Islet precursor cell (in vitro differentiated cells): ENCODE data around the gene MAZ.
"Not testable (repeated sequence)": the region's sequence is repeated elsewhere in the genome, so short reads cannot be mapped to it uniquely, and the experiment has no call there.

Source experiments
- DNase-seq: peaks from one replicate; pipeline ENCODE4 v3.0.0-alpha.2; 2018

MAZ gene

DNA sequence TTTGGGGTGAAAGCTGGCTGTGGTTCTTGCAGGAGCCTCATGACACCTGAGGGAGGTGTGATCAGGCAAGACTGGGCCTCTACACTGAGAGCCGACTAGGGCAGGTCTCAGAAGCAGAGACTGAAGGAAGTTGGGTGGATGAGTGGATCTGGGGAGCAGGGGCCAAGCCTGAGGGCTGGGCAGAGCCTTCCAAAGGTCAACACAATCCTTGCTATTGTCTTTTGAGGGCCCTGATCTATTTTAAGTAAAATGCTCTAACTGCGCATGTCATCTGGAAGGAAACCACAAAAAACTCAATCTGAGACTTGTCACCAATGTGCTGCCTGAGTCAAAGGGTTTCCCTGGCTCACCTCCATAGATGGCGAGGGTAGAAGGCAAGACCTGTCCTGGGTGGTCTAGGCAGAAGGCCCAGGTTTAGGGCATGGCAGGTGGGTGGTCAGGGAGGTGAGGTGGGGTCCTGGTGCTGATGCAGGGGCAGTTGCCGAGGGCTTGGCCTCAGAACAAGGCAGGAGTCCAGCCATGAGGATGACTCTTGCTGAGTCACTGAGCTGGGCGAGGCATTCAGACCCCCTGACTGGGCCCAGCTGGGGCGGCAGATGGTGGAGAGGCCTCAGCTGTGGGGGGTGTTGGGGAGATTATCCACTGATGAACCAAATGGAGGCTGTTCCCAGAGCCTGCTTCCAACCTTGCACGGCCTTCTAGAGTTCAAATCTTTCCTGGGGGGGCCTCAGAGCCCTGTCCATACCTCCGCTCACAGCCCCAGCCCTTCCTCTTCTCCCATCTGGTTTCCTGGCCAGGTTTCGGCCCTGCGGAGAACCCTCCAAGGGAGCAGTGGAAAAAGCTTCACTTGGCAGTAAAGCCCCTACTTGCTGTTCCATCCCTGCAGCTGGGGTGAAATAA, 19.1 kb downstream of the MAZ start:
- DNase-seq = peak; percentile 66

DNA sequence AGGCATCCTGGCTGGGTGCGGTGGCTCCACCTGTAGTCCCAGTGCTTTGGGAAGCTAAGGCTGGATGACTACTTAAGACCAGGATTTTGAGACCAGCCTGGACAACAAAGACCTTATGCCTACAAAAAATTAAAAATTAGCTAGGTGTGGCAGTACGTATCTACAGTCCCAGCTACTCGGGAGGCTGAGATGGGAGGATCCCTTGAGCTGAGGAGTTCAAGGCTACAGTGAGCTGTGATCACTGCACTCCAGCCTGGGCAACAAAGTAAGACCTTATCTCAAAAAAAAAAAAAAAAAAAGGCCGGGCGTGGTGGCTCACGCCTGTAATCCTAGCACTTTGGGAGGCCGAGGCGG, 20.0 kb downstream of the MAZ start:
- no peak for DNase-seq

DNA sequence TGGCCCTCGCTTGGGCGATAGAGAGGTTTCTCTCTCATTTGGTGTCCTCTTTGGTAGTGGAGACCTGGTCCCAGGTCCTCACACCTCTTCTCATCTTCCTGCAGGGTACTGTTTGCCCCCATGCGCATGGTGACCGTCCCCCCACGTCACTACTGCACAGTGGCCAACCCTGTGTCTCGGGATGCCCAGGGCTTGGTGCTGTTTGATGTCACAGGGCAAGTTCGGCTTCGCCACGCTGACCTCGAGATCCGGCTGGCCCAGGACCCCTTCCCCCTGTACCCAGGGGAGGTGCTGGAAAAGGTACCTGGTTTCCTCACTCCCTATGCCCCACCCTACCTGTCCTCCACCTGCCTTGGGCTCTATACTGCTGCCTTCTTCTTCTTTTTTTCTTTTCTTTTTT, 24.4 kb downstream of the MAZ start:
- no peak for DNase-seq

DNA sequence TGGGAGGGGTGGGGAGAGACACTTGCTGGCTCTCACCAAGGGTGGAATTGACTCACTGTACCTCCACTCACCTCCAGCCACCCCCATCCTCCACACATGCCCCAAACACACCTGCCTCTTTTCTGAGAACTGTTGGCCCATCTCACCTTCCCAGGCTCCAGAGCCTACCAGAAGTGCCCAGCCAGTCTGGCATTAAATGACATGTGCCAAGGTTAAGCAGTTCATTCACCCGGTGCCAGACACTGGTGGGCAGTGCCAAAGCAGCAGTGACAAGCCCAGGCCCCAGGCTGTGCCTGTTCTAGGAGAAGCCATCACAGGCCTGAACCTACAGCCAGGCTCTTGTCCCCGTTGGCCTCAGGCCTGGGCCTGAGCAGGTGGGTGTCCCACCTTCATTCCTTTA, 25.2 kb downstream of the MAZ start:
- DNase-seq = no peak

DNA sequence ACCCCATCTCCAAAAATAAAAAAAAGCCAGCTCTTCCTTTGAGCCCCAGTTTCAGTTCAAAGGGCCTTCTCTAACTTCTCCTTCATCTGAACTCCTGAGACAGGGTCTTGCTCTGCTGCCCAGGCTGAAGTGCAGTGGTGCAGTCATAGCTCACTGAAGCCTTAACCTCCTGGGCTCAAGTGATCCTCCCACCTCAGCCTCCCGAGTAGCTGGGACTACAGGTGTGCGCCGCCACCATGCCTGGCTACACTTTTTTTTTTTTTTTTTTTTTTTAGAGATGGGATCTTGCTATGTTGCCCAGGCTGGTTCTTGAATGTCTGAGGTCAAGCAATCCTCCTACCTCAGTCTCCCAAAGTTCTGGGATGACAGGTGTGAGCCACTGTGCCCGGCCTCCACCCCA, 26.9 kb downstream of the MAZ start:
- DNase-seq = not testable (repeated sequence)

DNA sequence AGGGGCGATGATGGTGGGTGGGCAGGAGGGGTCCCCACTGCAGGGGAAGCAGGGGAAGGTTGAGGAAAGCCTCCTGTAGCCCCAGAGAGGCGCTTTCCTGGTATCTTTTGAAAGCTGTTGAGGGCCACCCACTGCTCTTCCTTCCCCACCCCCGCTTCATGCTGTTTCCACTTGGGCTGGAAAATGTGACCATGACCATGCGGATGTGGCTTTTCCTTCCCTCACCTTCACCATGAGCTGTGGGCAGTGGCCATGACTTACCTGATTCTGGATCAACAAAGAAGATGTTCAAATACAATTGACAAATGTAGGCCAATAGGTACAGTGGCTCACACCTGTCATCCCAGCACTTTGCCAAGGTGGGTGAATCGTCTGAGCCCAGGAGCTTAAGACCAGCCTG, 27.8 kb downstream of the MAZ start:
- DNase-seq = no peak

DNA sequence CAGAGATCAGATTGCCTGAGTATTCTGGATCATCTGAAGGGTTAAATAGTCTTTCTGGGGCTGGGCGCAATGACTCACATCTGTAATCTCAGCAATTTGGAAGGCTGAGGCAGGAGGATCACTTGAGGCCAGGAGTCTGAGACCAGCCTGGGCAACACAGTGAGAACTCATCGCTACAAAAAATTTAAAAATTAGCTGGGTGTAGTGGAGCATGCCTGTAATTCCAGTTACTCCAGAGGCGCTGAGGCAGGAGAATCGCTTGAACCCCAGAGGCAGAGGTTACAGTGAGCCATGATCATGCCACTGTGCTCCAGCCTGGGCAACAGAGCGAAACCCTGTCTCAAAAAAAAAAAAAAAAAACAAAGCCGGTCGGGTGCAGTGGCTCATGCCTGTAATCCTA, 29.6 kb downstream of the MAZ start:
- DNase-seq = no peak

DNA sequence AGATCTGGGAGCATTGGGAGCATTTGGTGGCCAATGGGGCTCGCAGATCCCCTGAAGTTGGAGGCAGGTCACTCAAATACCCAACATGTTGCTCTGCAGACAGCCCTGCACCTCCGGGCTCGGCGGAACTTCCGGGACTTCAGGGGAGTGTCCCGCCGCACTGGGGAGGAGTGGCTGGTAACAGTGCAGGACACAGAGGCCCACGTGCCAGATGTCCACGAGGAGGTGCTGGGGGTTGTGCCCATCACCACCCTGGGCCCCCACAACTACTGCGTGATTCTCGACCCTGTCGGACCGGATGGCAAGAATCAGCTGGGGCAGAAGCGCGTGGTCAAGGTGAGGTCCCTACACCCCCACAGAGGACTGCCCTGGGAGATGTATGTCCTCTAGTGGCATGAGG, 30.3 kb downstream of the MAZ start:
- DNase-seq = no peak

DNA sequence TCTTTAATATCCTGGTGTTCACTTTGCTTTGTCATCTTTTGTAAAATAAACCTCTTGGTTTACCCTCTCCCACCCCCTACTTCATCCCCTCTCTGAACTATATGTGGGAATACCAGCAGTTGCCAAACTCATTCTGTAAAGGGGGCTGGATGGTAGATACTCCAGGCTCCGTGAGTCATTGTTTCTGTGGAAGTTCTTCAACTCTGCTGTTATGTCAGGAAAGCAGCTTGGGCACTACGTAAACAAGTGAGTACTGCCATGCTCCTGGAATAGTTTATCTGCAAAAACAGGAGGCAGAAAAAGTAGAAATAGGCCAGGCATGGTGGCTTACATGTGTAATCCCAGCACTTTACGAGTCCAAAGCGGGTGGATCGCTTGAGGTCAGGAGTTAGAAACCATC, 31.5 kb downstream of the MAZ start:
- no peak for DNase-seq

DNA sequence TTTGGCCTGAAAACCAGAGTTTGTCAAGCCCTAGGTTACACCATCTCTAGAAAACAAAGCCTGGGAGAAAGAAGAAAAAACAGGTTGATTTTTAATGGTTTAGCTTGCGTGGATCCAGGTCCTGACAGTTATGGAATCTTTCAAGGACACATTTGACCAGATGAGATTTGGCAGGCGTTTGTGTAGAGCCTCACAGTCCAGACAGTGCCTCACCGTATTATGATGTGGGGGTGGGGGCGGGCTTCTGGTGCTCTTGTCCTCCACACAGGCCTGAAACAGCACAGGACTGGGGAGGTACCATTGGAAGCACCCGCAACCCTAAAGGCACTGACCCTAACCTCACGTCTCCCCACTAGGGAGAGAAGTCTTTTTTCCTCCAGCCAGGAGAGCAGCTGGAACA, 33.5 kb downstream of the MAZ start:
- no peak for DNase-seq

DNA sequence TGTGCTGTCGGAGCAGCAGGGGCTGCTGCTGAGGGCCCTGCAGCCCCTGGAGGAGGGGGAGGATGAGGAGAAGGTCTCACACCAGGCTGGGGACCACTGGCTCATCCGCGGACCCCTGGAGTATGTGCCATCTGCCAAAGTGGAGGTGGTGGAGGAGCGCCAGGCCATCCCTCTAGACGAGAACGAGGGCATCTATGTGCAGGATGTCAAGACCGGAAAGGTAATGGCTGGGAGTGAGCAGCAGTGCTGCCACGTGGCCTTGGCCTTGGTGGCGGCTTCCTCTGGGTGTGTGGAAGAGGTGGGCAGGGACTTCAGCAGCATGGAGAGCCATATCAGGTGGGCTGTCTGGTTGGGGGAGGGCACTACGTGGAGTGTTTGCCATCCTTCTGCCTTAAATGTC, 33.9 kb downstream of the MAZ start:
- DNase-seq = no peak

DNA sequence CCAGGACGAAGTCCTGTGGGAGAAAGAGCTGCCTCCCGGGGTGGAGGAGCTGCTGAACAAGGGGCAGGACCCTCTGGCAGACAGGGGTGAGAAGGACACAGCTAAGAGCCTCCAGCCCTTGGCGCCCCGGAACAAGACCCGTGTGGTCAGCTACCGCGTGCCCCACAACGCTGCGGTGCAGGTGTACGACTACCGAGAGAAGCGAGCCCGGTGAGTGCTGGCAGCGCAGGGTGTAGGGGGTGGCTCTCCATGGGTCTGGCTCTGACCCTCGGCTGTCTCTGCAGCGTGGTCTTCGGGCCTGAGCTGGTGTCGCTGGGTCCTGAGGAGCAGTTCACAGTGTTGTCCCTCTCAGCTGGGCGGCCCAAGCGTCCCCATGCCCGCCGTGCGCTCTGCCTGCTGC, 35.3 kb downstream of the MAZ start:
- no peak for DNase-seq

DNA sequence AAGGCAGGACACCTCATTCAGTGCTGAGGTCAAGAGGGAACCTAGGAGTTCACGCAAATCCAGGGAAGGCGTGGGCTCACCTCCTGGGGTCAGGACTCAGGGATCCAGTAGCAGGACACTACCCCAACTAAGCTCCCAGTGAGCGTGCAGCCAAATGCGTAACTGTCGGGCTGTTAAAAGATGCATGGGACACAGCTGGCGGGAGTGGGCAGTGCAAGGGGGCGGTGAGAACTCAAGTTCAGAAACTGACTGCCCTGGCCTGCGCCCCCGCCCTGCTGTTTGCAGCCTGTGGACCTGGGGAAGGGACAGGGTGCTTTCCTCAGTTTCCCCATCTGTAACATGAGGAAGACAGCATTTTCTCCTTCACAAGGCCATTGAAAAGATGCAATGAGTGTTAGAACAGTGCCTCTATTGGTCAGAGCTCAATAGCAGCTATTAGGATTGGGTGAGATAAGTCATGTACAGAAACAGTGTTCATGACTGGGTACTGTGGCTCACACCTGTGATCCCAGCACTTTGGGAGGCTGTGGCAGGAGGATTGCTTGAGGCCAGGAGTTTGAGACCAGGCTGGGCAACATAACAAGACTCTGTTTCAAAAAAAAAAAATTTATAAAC, 36.5 kb downstream of the MAZ start:
- no peak for DNase-seq

DNA sequence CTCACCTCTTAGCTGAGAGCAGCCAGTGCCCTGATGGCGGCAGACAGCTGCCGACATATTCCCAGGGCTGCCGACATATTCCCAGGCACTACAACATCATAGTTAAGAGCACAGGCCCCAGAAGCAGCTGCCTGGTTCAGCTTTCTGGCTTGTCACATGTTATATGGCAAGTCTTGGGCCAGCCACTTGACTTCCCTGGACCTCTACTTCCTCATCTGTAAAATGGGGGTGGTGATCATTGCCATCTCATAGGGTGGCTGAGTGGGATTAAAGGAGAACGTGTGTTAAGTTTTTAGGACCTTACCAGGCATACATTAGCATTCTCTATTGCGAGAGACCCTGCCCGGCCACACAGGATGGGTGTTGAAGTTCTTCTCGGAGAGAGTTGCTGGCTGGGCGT, 37.6 kb downstream of the MAZ start:
- DNase-seq = no peak

DNA sequence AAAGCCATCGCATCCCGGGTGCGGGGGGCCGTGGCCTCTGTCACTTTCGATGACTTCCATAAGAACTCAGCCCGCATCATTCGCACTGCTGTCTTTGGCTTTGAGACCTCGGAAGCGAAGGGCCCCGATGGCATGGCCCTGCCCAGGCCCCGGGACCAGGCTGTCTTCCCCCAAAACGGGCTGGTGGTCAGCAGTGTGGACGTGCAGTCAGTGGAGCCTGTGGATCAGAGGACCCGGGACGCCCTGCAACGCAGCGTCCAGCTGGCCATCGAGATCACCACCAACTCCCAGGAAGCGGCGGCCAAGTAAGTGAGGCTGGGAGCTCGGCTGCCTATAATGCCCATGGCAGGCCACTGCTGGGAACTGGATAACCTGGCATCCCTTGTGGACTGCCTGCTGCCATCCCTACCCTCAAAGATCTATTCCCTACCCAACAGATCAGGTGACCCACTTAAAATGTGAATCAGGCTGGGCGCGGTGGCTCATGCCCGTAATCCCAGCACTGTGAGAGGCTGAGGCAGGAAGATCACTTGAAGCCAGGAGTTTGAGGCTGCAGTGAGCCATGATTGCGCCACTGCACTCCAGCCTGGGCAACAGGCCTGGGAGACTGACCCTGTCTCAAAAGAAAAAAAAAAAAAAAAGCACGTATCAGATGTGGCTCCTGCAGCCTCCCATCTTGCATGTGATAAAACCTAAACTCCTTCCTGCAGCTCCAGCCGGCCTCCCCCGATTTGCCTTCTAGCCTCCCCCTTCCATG, 38.4 kb downstream of the MAZ start:
- no peak for DNase-seq

DNA sequence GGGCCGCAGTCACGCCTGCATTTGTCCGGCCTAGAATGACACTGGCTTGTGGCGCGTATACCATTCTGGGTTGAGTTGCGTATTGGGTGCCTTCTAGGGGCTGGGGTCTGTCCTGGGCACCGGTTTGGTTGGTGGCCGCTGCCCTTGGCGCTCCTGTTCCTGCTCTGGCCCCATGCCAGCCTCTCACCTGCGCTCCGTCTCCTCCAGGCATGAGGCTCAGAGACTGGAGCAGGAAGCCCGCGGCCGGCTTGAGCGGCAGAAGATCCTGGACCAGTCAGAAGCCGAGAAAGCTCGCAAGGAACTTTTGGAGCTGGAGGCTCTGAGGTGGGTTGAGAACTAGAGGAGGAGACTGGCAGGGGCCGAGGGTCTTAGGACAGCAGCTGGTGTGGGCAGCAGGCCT, 39.3 kb downstream of the MAZ start:
- DNase-seq = no peak

DNA sequence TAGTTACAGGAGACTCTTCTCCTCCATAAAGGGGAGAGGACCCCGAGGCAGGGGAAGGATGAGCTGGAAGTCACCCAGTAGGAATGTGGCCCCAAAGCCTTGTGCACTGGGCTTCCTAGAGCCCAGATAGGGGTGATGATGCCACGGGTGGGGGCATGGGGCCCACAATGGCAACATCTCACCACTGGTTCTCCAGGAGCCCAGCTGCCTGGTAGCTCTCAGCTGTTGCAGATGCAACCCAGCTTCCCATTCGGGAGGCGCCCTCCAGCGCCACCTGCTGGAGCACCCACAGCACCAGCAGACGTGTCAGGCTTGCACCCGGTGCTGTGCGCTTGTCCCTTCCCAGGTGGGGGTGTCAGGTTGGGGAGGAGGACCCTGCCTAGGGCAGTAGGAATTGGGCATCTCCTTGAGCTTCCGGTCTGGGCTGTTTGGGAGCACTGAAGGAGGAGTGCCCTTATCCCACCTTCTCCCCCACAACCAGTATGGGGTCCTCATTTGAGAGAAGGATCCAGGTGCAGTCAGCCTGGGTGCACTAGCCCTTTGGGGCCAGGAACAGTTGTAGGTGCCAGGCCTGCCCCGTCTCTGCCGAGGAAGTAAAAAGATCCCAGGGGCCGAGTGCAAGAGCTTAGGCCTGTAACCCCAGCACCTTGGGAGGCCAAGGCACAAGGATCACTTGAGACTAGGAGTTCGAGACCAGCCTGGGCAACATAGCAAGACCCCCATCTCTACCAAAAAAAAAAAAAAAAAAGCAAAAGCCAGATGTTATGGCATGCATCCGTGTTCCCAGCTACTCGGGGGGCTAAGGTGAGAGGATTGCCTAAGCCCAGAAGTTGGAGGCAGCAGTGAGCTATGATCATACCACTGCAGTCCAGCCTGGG, 42.3 kb downstream of the MAZ start:
- DNase-seq = peak; percentile 80

DNA sequence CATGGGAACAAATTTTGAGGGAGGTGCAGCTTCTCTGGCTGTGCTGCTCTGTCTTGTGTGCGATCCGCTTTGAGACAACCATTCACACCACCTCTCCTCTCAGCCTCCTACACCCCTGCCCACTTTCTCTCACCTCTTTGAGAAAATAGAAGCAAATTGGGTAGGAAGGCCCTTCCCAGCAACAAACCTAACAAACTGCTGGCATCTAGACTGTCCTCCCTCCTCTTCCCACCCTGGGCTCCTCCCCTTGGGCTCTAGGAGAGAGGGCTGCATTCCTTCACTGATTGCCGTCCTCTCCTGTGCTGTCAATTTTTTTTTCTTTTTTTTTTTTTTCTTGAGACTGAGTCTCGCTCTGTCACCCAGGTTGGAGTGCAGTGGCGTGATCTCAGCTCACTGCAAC, 43.2 kb downstream of the MAZ start:
- DNase-seq = peak; percentile 88

DNA sequence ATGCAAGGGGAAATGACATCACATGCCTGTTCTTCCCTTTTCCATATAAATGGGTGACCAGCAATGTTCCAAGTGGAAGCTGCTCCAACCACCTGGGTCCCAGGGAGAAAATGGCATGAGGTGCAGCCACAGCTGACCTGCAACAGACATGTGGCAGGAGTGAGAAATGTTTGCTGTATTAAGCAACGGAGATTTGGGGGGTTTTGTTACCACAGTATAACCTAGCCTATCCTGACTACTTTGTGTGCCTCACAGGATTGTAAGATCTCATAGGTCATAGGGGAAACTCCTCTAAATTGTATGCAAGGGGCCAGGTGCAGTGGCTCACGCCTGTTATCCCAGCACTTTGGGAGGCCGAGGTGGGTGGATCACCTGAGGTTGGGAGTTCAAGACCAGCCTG, 44.7 kb downstream of the MAZ start:
- DNase-seq = no peak

DNA sequence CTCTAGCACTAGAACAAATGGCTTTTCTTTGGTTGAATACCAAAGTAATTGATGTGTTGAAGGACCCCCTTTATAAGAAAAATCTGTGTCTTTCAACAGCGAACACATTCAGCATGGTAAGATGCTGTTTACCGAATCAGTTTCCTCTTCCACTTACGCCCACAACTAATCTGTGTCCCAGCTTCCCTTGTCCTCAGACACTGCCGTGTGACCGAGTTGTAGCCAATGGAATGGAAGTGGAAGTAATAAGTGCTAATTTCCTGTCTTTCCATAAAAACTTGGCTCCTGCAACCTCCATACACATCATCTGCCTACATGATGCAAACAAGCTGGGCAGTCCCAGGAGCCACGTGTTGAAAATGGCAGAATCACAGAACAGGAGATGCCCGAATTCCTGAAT, 46.3 kb downstream of the MAZ start:
- no peak for DNase-seq

DNA sequence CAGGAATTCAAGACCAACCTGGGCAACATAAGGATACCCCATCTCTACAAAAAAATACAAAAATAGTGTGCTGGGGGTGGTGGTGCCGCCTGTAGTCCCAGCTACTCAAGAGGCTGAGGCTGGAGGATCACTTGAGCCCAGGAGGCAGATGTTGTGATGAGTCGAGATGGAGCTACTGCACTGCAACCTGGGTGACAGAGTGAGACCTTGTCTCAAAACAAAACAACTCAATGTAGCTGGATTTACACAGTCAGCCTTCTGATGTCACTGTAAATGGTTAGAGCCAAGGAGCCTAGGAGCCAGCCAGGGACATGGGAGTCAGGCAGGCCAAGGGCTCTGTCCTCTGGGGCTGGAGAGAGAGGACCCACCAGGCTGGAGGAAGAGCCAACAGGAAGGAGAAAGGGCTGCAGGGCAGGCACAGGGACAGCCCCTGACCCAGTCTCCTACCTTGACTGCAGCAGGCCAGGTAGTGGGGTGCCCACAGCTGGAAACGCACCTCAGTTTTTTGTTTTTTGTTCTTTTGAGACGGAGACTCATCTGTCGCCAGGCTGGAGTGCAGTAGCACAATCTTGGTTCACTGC, 48.3 kb downstream of the MAZ start:
- no peak for DNase-seq

DNA sequence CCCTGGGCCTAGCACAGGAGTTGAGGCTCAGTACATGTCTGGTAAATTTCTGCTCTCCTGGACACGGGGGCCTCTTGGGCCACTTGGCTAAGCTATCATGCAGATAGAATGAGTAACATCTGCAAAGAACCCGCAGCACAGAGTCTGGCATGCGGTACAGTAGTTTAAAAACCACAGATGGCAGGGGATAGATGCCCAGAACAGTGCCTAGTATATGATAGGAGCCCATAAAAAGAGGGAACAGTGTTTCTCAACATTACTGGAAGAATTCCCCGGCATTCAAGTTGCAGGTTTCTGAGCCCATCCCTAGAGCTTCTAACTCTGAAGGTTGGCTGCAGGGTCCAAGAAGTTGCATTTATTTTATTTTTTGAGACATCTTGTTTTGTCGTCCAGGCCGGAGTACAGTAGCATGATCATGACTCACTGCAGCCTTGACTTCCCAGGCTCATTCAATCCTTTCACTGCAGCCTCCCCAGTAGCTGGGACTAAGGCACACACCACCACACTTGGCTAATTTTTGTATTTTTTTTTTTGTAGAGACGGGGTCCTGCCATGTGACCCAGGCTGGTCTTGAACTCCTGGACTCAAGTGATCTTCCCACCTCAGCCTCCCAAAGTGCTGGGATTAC, 50.9 kb downstream of the MAZ start:
- no peak for DNase-seq
